Liver (tissue), 9 donors: ENCODE measurements around the gene RNF39. TPM values are rescaled to one million over a fixed set of nuclear protein-coding genes. Genes with fewer than 3 reads are reported as not detected.

Experiments used
- DNase-seq: peaks from one replicate; pipeline ENCODE4 v3.0.0-alpha.2; 2017; ENCODE audit warnings: low spot score
- H3K27ac ChIP-seq, 2 donors: one replicate each; pipeline ENCODE4 v1.7.0; 2013; ENCODE audit warnings: inconsistent platforms in 2 of 2, low read length in 2 of 2, control low read depth in 1 of 2, low read depth in 1 of 2, mild to moderate bottlenecking in 1 of 2
- H3K27me3 ChIP-seq, 4 donors: one replicate each; pipeline versions ENCODE4 v1.6.1 to v1.7.0; 2013; ENCODE audit warnings: low read length in 3 of 4, inconsistent platforms in 1 of 4, mild to moderate bottlenecking in 1 of 4, moderate library complexity in 1 of 4; ENCODE audit not compliant: control insufficient read depth in 4 of 4, insufficient read depth in 4 of 4
- H3K36me3 ChIP-seq, 4 donors: one replicate each; pipeline versions ENCODE4 v1.6.1 to v1.7.0; 2013; ENCODE audit warnings: low read length in 3 of 4, mild to moderate bottlenecking in 3 of 4, low read depth in 1 of 4, moderate library complexity in 1 of 4; ENCODE audit not compliant: control insufficient read depth in 4 of 4, insufficient read depth in 3 of 4
- H3K4me1 ChIP-seq, 4 donors: one replicate each; pipeline versions ENCODE4 v1.6.1 to v1.7.0; 2013; ENCODE audit warnings: low read length in 3 of 4, mild to moderate bottlenecking in 3 of 4, moderate library complexity in 1 of 4; ENCODE audit not compliant: control insufficient read depth in 4 of 4, insufficient read depth in 4 of 4
- H3K4me3 ChIP-seq, 3 donors: one replicate each; pipeline versions ENCODE4 v1.6.1 to v1.7.0; 2013; ENCODE audit warnings: low read length in 3 of 3, control low read depth in 1 of 3, low read depth in 1 of 3, mild to moderate bottlenecking in 1 of 3
- H3K9ac ChIP-seq, 2 donors: one replicate each; pipeline ENCODE4 v1.7.0; 2013; ENCODE audit warnings: low read length in 2 of 2, mild to moderate bottlenecking in 2 of 2, moderate library complexity in 2 of 2, control low read depth in 1 of 2, low read depth in 1 of 2
- H3K9me3 ChIP-seq, 4 donors: one replicate each; pipeline versions ENCODE4 v1.6.1 to v1.7.0; 2013; ENCODE audit warnings: low read length in 3 of 4; ENCODE audit not compliant: control insufficient read depth in 4 of 4
- ATF3 ChIP-seq: IDR thresholded peaks from 2 replicates; pipeline ENCODE4 v1.6.1; 2016; ENCODE audit warnings: antibody characterized with exemption
- EGR1 ChIP-seq, 2 donors: IDR thresholded peaks; 2 replicates each; pipeline ENCODE4 v1.6.1; 2016 to 2018; ENCODE audit warnings: antibody characterized with exemption in 2 of 2, low read depth in 2 of 2
- FOXA1 ChIP-seq: IDR thresholded peaks from 2 replicates; pipeline ENCODE4 v1.6.1; 2016; ENCODE audit warnings: antibody characterized with exemption
- FOXA2 ChIP-seq: IDR thresholded peaks from 2 replicates; pipeline ENCODE4 v1.6.1; 2016; ENCODE audit warnings: antibody characterized with exemption
- GABPA ChIP-seq, 2 donors: IDR thresholded peaks in 1 of 2; conservative IDR thresholded peaks in 1 of 2; 2 replicates each; pipeline ENCODE4 v1.6.1; 2016; ENCODE audit warnings: antibody characterized with exemption in 2 of 2, mild to moderate bottlenecking in 1 of 2, moderate library complexity in 1 of 2
- HNF4A ChIP-seq, 2 donors: conservative IDR thresholded peaks; 2 replicates each; pipeline ENCODE4 v1.6.1; 2016; ENCODE audit warnings: antibody characterized with exemption in 2 of 2, mild to moderate bottlenecking in 2 of 2
- HNF4G ChIP-seq: IDR thresholded peaks from 2 replicates; pipeline ENCODE4 v1.6.1; 2016; ENCODE audit warnings: antibody characterized with exemption
- JUND ChIP-seq, 2 donors: IDR thresholded peaks; 2 replicates each; pipeline ENCODE4 v1.6.1; 2016; ENCODE audit warnings: antibody characterized with exemption in 2 of 2
- NR2F2 ChIP-seq: IDR thresholded peaks from 2 replicates; pipeline ENCODE4 v1.6.1; 2016; ENCODE audit warnings: antibody characterized with exemption
- RAD21 ChIP-seq, 2 donors: IDR thresholded peaks; 2 replicates each; pipeline ENCODE4 v1.6.1; 2016; ENCODE audit warnings: antibody characterized with exemption in 2 of 2, mild to moderate bottlenecking in 2 of 2
- RXRA ChIP-seq, 2 donors: IDR thresholded peaks; 2 replicates each; pipeline ENCODE4 v1.6.1; 2017 to 2018; ENCODE audit warnings: antibody characterized with exemption in 2 of 2, mild to moderate bottlenecking in 1 of 2
- SP1 ChIP-seq: IDR thresholded peaks from 2 replicates; pipeline ENCODE4 v1.6.1; 2018; ENCODE audit warnings: antibody characterized with exemption, mild to moderate bottlenecking
- TAF1 ChIP-seq: conservative IDR thresholded peaks from 2 replicates; pipeline ENCODE4 v1.6.1; 2016; ENCODE audit warnings: antibody characterized with exemption, mild to moderate bottlenecking
- YY1 ChIP-seq: IDR thresholded peaks from 2 replicates; pipeline ENCODE4 v1.6.1; 2016; ENCODE audit warnings: antibody characterized with exemption, mild to moderate bottlenecking
- WGBS: extraction: QIAGEN DNeasy Blood & Tissue Kit; methylation state at CpG from one replicate; pipeline ENCODE4 v1.1.7; 2013; 5-methylcytosine and 5-hydroxymethylcytosine counted together
- polyA plus RNA-seq, 2 donors: library from polyadenylated mRNA; stranded (reverse) in 1 of 2; unstranded in 1 of 2; fragments of 200-250 nt in 1 of 2; fragments of >200 nt in 1 of 2; fragmentation: Nextera tagmentation in 1 of 2; extraction: Ambion mirVana in 1 of 2; gene quantifications; one replicate each; pipeline versions ENCODE4 v1.2.1 to v1.2.3, GENCODE V29; 2013 to 2015
- total RNA-seq, 2 donors: library from RNA; depleted of rRNA; stranded (reverse); fragments of >200 nt; gene quantifications; one replicate each; pipeline ENCODE4 v1.2.3, GENCODE V29; 2014
- TF ChIP-seq, protein P1 (sequence below): fragments of 150-350 bp; IDR thresholded peaks from 2 replicates; pipeline ENCODE4 v1.5.1; 2017; ENCODE audit warnings: improper control_type of control experiment, low read depth, low read length; ENCODE audit not compliant: missing input control
- TF ChIP-seq, protein P2 (sequence below): IDR thresholded peaks from 2 replicates; pipeline ENCODE4 v1.6.1; 2016; ENCODE audit warnings: antibody characterized with exemption
- donor health status: healthy.
- donor health status: healthy.
- donor health status: healthy.
- donor health status: healthy.
- donor health status: healthy.

The RNF39 gene
- total and polyA plus RNA-seq, 4 donors: 0.03 to 0.13 TPM; not detected in 2

DNA sequence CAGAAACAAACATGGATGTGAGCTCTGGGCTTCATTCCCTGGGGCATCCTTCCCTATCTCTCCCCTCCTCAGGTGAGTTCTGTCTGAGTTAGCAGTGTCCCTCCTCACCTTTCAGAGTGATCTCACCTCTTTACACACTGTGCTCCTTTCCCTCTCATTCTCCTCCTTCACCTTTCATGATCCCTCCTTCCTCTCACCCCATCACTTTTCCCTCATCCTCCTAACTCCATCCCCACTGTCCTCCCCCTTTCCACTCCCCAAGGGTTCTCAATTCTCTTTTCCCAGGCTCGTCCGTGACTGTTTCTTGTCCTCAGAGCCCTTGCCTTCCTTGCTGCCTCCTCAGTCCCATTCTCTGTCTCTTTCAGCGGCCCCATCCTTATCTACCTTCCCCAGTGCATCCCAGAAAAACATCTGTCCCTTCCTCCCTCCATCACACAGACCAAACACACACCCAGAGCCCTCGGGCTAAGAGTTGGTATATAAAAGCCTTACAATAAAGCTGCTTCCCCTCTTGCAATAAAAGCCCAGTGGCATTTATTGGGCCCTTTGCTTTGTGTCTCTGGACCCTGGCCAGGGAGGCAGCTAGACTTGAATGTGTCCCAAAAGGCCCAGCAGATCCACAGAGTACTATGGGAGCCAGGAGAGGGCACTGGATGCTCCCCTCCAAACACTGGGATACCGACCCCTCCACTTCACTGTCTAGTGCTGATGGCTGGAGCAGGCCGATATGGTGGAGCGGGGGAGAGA, 1.9 kb downstream of the RNF39 start:
- H3K4me3 ChIP-seq: no peak overlapping the region

DNA sequence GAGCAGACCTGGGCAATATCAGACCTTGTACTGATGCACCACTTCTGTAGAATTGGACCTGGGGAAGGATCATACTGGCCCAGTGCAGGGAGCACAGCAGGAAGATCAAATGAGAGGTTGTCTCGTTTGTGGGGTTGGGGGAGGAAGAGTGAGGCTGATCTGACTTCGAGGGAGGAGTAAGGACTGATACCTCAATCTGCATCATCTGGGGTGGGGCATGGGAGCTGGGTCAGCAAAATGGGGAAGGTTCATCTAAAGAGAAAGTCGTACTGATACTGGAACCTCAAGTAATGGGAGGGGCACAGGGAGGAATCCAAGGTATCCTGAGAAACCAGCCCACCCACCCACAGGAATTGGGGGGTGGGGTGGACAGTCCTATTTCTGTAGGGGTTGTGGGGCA, 3.7 kb downstream of the RNF39 start:
- Histone ChIP-seq H3K4me1 (peaks cover 11 to 29% (median 19%) of the 10 kb centered on the region in 4 donors), H3K36me3 (peaks cover 0 to 16% (median 7%) of the 10 kb centered on the region in 4 donors), H3K9ac (no peak overlapping the region), H3K27ac (no peak overlapping the region), H3K4me3 (no peak overlapping the region), H3K9me3 (no peaks in the 10 kb centered on the region), H3K27me3 (peaks cover 0 to 16% (median 8%) of the 10 kb centered on the region in 4 donors)
- DNase-seq: no peak
- TF ChIP-seq FOXA1: no peak
- TF ChIP-seq JUND (IDR thresholded peaks at IDR 0.05): no peak
- WGBS: 48% methylated on average over 3 of the region's 3 CpGs

More for the DNA sequence above, 1.9 kb downstream of the RNF39 start:
- no peak for DNase-seq
- Histone ChIP-seq H3K27me3 (peaks cover 3 to 16% (median 8%) of the 10 kb centered on the region in 4 donors), H3K36me3 (peaks cover 0 to 12% (median 7%) of the 10 kb centered on the region in 4 donors), H3K9ac (no peak overlapping the region), H3K4me1 (peaks cover 6 to 19% (median 12%) of the 10 kb centered on the region in 4 donors), H3K9me3 (no peaks in the 10 kb centered on the region), H3K27ac (no peak overlapping the region)
- TF ChIP-seq, protein P1, sequence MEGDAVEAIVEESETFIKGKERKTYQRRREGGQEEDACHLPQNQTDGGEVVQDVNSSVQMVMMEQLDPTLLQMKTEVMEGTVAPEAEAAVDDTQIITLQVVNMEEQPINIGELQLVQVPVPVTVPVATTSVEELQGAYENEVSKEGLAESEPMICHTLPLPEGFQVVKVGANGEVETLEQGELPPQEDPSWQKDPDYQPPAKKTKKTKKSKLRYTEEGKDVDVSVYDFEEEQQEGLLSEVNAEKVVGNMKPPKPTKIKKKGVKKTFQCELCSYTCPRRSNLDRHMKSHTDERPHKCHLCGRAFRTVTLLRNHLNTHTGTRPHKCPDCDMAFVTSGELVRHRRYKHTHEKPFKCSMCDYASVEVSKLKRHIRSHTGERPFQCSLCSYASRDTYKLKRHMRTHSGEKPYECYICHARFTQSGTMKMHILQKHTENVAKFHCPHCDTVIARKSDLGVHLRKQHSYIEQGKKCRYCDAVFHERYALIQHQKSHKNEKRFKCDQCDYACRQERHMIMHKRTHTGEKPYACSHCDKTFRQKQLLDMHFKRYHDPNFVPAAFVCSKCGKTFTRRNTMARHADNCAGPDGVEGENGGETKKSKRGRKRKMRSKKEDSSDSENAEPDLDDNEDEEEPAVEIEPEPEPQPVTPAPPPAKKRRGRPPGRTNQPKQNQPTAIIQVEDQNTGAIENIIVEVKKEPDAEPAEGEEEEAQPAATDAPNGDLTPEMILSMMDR: no peak
- no peak for TF ChIP-seq FOXA2
- TF ChIP-seq HNF4A (conservative IDR thresholded peaks at IDR 0.05): no peak
- TF ChIP-seq YY1: no peak
- no peak for TF ChIP-seq GABPA (IDR thresholded peaks at IDR 0.05 in 1 of 2, conservative IDR thresholded peaks at IDR 0.05 in 1 of 2)
- TF ChIP-seq HNF4G: no peak
- TF ChIP-seq SP1: no peak
- no peak for TF ChIP-seq RAD21 (IDR thresholded peaks at IDR 0.05)
- TF ChIP-seq TAF1: no peak
- no peak for TF ChIP-seq ATF3
- TF ChIP-seq, protein P2, sequence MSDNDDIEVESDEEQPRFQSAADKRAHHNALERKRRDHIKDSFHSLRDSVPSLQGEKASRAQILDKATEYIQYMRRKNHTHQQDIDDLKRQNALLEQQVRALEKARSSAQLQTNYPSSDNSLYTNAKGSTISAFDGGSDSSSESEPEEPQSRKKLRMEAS: no peak
- no peak for TF ChIP-seq RXRA (IDR thresholded peaks at IDR 0.05)
- no peak for TF ChIP-seq NR2F2
- no peak for TF ChIP-seq EGR1 (IDR thresholded peaks at IDR 0.05; ENCODE audit: low read depth in 2 of 2)
- no peak for TF ChIP-seq FOXA1
- WGBS: 53% methylated on average over 7 of the region's 7 CpGs
